NCI-H128 (cell line): ENCODE measurements around the gene RAB38.

Experiments
- DNase-seq: peaks from one replicate; lab custom pipeline; 2025; ENCODE audit not compliant: unreplicated experiment; lab: John Stamatoyannopoulos, UW

Gene RAB38

DNA sequence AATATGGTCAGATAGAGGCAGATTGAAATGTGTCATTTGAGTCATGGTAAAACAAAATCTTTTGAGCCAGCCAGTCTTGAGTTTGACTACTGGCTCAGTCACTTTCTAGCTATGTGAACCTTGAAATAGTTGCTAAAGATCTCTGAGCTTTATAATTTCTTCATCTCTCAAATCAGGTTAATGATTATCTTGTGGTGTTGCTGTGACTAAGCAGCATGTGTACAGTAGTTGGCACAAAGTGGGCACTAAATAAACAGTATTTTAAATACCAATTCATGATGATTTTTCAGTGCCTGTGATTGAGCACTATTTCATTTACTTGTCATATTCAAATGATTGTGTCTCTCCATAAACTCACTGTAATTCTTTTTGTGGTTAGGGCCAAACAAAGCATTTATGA, 70.8 kb downstream of the RAB38 start:
- DNase-seq = no peak

DNA sequence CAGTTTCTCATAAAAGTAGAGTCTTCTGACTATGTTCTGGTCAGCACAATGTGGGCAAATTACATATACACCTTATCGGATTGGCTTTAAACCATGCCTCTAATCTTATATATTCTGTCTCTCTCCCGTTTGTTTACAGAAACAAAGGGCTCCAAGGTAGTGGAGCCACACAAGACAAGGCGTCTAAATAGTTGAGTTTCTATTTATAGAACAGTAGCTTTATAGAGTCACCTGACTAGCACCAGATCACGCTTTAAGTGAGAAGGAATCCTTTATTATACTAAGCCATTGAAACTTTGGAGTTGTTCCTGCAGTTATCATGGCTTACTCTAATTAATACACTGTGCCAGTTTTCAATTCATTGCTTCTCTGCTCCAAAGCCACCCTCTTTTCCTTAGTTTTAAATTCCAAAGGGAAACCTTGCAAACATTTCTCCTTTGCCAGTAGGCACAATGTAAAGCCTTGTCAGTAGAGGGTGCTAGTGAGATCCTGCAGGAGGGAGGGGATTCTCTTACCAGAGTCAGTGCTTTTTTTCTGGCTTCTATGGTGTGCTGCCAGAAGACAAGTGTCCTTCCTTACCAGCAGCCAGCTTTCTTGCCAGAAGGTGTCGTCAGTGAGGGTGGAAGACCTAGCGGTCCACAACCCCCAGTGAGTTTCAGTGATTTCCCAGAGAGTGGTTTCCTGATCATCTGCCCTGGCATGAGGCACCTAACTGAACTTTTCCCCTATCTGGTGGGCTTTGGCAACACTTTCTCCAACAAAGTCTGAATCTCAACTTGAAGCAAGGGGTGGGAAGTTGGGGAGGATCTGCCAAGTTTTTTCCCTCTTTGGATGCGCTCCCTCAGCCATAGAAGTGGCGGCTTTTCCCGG, 71.7 kb downstream of the RAB38 start:
- DNase-seq = no peak

DNA sequence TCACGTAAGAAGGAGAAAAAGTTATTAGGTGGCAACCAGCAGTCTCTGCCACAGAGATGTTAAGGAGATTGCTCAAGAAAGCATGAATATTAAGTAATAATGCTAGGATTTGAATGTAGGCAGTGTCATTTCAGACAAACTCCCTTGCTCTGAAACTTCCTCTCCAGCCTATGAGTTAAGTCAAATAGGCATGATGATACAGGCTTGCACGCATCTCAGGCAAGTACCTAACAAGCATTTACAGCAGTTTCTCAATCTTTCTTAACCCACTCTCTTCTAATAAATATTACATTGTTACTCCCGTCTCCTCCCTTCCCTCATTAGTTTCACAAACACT, 72.7 kb downstream of the RAB38 start:
- no peak for DNase-seq

DNA sequence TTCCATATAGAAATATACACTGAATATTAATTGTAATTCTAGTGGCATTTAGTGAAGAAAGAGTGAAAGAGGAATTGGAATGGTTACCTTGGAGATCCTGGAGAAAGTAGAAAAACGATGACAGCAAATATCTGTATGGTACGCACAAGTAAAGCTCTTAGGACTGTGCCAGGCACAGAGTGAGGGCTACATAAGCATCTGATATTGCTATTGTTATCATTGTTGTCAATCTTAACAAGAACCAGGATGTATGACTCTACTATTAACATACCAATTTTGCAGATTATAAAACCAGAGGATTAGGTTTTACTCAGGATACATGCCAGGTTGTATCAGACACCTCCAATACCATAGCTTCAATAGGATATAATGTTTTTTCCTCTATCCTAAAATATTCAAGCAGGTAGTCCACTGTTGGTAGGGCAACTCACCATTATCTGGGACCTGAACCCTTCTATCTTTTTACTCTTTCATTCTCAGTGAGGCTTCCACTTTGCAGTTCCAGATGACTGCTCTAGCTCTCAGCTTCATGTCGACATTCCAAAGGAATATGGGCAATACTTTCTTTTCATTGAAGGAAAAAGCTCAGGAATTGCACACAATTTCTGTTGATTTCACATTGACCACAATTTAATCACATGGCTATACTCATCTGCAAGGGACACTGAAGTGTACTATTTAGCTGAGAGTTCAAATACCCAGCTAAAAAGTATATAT, 73.2 kb downstream of the RAB38 start:
- DNase-seq = no peak

DNA sequence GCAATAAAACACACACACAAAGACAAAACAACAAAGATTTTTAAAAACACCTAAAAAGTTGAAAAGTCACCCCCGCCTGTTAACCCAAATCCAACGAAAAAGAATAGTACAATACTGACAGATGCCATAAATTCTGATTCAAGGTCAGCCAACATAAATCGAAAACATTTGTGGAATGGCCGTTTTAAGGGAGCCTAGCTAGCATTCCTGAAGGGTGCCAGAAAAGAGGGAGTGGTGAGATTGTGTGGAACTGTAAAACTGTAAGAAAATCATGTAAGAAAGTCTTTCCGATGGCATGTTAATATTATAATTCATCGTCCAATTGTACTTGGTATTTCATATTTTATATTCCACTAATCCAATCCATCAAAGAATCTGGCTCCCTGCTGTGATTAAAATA, 75.1 kb downstream of the RAB38 start:
- DNase-seq = no peak

DNA sequence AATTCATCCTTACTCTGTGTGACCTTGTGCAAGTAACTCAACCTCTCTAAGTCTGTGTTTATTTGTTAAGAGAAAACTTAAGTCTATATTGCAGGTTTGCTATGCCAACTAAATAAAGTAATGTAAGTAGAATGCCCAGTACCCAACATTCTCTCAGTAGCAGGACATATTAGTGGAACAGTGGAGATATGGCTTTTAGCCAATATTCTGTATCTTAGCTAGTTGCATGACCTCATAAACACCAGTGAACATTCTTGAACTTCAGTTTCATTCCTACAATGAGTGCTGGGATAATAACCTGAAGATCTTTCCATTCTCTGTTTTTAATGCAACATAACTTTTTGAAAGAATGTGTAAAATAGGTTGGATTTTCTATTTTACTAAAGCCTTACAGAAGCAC, 77.0 kb downstream of the RAB38 start:
- DNase-seq = no peak

DNA sequence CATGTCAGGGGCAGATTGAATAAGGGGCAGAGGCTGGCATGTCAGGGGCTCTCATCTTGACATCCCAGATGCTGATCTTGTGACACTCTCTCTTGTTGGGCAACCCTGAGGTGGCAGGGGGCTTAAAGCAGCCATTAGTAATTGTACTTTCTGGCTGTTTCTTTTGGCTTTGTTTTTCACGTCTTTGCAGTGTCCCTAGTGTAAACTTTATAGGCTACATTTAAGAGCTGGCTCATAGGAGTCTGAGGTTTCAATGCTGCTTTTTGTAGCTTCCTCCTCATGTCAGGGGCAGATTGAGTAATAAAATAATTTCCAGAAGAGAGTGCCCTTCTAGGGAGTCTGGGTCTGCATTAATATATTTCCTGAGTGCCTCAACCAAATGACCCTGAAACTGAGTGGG, 86.1 kb downstream of the RAB38 start:
- no peak for DNase-seq

DNA sequence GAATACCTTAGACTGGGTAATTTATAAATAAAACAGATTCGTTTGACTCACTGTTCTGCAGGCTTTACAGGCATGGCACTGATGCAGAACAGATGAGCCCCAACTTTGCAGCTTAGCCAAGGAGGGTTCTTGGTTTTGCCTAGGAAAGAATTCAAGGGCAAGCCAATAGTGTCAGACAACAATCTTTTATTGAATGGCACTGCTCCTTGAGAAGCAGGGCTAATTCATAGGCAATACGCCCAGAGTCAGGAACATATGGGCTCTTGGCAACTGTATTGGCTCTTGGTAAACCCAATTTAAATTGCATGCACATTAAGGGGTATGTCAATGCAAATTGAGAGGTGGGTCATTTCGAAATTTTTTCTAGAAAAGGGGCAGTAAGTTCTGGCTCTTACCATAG, 87.9 kb downstream of the RAB38 start:
- no peak for DNase-seq

DNA sequence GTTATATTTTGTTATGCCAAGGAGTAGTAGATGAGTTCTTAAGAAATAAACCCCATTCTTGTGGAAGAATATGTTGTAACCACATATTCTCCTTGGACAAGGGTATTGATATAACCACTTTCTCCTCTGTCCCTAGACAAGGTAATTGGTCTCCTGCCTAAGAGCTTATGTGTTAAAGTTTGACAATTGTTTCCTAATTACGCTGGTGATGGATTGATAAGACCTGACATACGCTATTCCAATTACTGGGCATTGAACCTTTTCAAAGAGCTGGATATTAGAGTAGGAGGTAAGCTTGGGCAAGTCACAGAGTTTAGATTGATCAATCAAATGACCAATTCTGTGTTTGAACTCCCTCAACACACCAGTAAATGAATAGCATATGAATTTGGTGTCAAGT, 88.9 kb downstream of the RAB38 start:
- DNase-seq = no peak

DNA sequence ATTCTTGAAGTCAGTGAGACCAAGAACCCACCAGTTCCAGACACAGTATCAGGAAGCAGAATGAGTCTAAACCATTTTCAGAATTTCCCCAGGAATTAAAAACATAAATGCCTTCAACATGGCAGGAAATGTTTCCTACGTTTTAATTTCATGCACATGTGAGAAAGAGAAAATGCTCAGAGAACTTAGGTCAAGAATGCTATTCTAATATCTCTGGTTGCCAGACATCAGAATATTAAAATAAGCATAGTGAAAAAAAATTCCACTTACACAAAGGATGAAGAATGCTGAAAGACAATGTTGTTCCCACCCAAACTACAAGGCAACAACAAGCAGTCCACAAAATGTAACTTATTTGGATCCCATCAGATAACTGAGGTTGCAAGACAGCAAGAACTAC, 104.8 kb downstream of the RAB38 start:
- no peak for DNase-seq

DNA sequence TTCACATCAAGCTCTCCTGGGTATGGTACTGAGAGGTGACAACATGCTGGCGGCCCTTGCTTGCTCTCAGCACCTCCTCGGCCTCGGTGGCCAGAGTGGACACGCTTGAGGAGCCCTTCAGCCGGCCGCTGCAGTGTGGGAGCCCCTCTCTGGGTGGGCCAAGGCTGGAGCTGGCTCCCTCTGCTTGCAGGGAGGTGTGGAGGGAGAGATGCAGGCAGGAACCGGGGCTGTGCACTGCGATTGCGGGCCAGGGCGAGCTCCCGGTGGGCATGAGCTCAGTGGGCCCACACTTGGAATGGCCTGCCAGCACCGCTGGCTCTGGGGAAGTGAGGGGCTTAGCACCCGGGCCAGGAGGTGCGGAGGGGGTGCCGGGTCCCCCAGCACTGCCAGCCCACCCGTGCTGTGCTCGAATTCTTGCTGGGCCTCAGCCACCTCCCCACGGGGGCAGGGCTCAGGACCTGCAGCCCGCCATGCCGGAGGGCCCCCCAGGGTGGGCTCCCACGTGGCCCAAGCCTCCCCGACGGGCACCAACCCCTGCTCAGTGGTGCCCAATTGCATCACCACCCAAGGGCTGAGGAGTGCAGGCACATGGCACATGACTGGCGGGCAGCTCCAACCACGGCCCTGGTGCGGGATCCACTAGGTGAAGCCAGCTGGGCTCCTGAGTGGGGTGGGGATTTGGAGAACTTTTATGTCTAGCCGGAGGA, 106.2 kb downstream of the RAB38 start:
- no peak for DNase-seq

DNA sequence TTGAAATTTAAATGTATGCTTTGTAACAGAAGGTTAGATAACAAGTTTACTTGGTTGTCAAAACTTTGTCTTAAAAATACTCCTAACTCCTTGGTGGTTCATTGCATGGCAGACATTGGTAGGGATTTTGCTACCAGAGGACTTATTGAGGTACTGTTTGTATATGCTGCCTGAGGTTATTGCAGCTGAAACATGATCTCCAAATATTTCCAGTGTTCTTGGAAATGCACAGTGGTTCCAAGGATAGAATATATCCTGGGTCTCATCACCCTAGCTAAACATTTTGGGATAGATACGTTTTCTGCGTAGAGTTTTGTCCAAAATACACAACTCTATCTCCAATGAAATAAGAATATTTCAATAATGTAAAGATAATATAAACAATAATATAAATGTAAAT, 109.2 kb downstream of the RAB38 start:
- DNase-seq = no peak

DNA sequence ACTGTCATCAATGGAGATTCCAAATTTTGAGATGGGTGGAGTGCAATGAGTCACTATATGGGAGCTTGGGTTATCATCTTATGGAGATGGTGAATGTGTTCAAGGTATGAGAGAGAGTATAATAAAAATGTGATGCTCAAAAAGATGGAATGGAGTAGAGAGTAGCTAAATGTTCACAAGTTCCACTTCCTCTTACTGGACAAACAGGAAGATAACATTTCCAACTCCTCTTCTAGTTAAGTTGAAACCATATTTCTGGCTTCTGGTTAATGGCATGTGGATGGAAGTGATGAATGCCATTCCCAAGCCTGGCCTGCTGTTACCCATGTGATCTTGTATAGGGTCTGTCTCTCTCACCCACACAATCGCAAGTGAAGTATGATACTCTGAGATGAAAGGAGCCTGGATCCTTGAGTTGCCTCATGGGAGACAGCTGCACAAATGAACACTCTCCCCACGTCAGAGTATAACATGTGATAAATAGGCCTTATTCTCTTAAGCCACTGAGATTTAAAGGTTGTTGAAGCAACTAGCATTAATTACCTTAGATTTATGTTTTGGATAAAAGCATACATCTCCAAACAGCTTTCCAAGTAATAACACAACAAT, 111.0 kb downstream of the RAB38 start:
- DNase-seq = no peak
